GM19397 (cell line): Measurements from ENCODE around the gene CA14.
"Not testable (repeated sequence)": the region's sequence is repeated elsewhere in the genome, so short reads cannot be mapped to it uniquely, and the experiment has no call there.

Experiments
- ATAC-seq: cut with Tn5 transposase; IDR thresholded peaks from one replicate; pipeline ENCODE4 v1.9.1; 2021; ENCODE audit warnings: mild to moderate bottlenecking, moderate library complexity; ENCODE audit not compliant: unreplicated experiment

The CA14 gene

GRCh38 chr1:150235852-150236613 lies 21.5 kb upstream of the CA14 start, which contains the start of gene ANP32E:
TSS of gene ANP32E (minus strand) at chr1:150236112. CDS start at chr1:150235786, 326 bp downstream.
- ATAC-seq, result peak; percentile 82

GRCh38 chr1:150236614-150237100 lies 20.9 kb upstream of the CA14 start:
- no peak for ATAC-seq

- ATAC-seq, result not testable (repeated sequence)
Observed at GRCh38 chr1:150237176-150237575, 20.4 kb upstream of the CA14 start.

DNA sequence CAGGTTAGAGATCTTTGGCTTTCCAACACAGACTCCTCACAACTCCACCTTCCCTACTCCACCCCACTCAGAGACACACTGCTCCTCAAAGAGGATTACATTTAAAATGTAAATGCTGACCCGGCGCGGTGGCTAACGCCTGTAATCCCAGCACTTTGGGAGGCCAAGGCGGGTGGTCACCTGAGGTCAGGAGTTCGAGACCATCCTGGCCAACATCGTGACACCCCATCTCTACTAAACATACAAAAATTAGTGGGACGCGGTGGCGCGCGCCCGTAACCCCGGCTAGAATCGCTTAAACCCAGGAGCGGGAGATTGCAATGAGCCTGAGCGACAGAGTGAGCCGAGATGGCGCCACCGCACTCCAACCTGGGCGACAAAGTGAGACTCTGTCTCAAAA lies 19.8 kb upstream of the CA14 start:
- ATAC-seq, result no peak

GRCh38 chr1:150243003-150243402 lies 14.6 kb upstream of the CA14 start:
- ATAC-seq, result no peak

DNA sequence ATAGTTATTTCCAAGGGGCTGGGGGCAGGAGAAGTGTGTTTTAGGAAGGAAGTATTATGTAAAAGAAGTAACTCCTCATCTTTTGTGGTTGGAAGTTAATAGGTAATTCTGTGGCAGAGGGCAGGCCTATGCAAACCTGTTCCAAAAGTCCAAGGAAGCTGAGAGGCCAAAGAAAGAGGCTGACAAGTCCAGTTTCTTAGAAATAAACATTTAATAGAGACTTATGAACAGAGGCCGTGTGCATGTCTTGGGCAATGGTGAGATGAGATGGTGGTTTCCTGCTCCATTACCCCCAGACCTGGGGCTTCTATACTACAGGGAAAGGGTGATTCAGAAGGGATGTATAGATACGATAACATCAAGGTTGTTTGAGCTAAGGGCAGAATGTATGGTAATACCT lies 7.6 kb upstream of the CA14 start:
- ATAC-seq, result no peak

DNA sequence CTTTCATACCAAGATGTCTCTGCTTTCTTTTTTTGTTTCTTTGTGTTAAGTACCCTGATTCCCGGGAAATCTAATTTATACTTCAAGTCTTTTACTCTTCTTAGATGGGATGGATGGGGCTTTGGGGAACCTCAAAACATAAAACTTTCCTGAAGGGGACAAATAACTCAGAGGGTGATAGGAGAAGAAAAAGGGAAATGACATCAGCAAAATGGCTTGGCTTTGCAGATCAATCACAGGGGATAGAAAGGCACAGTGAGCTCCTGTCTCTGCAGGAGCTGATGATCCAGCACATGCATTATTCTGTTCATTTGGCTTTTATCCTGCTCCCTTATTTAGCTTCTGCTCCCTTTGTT lies 1.4 kb upstream of the CA14 start:
- ATAC-seq, result no peak

DNA sequence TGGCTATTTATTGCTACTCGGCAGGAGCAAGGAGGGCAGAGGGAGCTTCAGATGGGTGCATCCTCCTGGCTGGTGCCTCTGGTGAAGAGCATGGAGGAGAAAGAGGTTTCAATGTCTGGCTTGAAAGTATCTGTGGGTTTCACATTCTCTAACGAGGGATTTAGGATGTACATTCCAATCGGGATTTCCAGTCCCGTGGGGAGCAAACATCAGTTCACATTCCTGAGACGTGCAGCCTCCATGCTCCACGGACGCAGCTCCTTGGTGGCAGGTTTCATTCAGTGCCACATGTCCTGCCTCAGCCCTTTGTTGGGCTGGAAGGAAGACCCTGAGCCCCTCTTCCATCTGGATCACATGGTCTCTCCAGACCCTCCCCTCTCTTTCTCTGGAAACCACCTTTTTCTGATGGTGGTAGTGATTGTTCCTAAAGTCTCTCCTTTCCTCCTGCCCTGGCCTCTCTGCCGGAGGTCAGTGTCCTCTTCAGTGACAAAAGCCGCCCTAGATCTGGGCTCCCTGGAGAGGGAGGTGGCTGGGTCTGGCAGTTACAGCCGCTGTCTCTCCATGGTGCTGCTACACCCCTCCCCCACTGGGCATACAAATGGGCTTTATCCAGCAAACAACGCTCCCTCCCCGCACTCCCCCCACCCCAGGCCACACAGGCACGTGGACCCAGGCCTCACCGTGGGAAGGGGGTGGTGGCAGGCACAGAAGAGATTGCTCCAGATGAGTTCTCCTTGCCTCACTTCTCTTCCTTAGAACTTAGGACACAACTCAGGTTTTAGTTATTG lies 826 bp upstream of the CA14 start:
- no peak for ATAC-seq

- ATAC-seq, result no peak
Observed at GRCh38 chr1:150259217-150259616, 1.6 kb downstream of the CA14 start.

GRCh38 chr1:150259758-150260669 lies 2.4 kb downstream of the CA14 start:
- ATAC-seq, result no peak

DNA sequence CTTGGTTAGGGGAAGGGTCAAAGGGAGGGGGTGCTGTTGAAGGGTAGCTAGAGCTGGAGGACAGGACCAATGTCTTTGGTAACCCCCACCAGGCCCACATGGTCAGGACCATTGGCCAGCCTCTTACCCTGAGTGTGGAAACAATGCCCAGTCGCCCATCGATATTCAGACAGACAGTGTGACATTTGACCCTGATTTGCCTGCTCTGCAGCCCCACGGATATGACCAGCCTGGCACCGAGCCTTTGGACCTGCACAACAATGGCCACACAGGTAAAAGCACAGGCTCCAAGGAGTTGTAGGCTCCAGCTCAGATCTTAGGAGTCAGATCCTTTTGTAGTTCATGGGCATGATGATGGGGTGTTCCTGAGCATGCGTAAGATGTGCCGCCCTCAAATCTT lies 3.8 kb downstream of the CA14 start:
- no peak for ATAC-seq

DNA sequence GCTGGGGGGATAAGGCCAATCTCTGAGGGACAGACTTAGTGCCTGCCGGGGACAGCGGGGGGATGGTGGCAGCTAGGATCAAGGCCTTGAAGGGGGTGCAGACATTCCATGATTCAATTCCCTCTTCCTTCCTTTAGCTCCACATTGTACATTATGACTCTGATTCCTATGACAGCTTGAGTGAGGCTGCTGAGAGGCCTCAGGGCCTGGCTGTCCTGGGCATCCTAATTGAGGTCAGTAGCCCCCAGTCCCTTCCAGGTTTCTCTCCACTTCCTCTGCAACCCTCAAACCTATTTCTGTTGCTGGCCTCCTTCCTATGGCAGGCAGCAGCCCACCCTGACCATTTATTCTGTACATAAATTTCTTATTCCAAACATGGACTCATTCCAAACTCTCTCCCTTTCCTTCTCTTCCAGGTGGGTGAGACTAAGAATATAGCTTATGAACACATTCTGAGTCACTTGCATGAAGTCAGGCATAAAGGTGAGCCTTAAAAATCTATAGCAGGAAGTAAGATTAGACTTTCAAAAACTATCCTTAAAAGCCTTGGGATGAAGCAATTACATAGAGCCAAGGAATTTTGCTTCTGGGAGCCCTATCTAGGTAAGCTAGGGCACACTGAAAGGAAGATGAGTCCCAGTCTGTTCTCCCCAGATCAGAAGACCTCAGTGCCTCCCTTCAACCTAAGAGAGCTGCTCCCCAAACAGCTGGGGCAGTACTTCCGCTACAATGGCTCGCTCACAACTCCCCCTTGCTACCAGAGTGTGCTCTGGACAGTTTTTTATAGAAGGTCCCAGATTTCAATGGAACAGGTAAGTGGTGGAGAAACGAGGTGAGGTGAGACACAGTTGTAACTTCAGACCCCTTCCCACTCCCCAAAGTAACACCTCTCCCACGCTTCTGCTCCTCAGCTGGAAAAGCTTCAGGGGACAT lies 5.1 kb downstream of the CA14 start:
- no peak for ATAC-seq

- ATAC-seq, result no peak
Observed at GRCh38 chr1:150263549-150263948, 6.0 kb downstream of the CA14 start.

DNA sequence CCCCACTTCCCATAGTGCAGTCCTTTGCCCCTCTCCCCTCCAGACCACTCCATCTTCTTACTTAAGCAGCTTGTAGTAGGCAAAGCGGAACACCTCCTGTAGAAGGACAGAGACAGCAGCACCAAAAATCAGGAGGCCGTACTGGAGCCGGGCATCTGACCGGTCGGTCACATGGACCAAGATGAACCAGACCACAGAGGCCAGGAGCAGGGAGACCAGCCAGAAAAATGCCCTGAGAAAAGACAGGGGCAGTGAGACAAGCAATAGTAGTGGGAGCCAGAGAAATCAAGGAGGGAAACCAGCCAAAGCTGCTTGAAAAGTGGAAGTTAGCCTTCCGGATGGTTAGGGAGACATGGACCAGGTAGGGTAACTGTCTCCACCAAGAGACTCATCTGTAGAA lies 10.3 kb downstream of the CA14 start:
- ATAC-seq, result no peak

DNA sequence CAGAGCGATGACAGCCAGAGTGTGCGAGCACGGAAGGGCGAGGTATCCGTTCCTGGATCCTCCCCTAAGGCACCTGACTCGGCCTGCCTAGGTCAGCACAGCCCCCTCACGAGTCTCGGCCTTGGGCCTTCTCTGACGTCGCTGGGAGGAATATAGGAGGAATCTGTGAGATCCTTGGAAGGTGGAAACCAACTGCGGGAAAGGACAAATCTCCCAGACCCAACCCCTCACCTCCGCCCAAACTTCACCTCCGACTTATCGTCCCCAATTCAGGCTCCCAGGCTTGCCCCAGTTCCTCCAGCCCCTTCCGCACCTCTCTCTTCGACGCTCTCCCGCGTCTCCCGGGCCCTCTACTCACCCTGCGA lies 10.7 kb downstream of the CA14 start:
- peak; percentile 14 for ATAC-seq

DNA sequence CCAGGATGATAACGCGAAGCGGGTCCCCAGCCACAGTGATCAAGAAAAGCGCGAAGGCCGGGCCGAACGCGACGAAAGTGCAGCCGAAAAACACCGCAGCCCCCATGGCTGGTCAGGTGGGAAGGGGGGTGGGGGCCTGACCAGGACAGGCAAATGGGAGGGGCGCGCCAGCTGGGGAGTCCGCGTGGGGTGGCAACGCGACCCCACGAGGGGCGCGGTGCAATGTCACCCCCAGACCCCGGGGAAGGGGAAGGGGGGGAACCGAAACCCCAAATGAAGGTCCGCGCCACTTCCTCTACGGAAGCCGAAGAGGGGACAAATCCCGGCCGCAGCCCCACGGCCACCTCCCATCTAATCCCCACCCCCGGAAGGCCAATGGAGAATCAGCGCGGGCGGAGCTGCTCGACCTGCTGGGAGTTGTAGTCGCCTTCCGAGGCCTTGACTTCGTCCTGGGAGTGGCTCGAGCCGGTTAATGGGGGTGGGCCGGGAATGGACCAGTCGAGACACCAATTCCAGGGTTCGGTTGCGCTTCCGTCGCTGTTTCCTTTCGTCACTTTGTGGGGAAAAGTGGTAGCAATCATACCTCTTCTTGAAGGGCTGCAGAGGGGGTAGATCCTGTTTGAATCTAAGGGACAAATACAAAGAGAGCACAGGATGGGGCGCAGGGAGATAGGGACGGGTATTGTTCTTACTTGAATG lies 11.3 kb downstream of the CA14 start, which contains the start of gene APH1A:
Gene APH1A, minus strand, starts transcription at position 312 of the 699 bp plus-strand sequence. Its CDS starts 206 bp downstream, at position 106.
- peak; percentile 89 for ATAC-seq

DNA sequence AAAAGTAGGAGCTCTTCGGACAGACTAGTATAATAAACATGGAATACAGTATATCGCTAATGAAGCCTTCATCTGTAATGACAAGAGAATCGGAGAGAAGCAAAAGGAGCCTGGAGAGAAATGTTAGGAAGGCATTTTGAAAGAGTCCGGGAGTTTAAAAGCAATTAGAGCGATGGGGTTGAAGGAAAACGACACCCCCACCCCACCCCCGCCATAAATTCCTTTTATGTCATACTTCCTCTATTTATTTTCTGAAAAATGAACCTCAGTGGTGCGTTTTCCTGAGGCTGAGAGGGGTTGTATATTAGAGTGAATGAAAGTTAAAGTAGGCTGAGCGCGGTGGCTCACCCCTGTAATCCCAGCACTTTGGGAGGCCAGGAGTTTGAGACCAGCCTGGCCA lies 11.9 kb downstream of the CA14 start:
- ATAC-seq, result no peak

DNA sequence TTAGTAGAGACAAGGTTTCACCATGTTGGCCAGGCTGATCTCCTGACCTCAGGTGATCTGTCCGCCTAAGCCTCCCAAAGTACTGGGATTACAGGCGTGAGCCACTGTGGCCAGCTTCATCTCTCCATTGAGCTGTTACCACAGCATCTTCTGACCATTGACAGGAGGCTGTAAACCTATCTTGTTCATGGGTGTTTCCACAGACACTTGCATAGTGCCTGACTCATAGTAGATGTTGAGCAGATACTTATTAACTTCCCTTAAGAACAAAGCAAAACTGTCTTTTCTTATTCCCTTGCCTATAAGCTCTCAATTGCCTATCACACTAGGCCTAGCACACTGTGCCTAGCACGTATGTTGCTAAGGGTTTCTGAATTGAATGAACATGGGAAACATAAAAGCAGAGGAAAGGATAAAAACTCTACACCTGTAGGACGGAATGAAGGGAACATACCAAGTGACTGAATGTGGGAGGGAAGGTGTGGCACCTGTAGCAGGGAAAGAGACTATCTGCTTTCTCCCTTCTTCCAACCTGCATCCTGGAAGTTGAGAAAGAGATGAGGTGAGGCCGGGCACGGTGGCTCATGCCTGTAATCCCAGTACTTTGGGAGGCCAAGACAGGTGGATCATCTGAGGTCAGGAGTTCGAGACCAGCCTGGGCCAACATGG lies 13.9 kb downstream of the CA14 start:
- ATAC-seq, result no peak

DNA sequence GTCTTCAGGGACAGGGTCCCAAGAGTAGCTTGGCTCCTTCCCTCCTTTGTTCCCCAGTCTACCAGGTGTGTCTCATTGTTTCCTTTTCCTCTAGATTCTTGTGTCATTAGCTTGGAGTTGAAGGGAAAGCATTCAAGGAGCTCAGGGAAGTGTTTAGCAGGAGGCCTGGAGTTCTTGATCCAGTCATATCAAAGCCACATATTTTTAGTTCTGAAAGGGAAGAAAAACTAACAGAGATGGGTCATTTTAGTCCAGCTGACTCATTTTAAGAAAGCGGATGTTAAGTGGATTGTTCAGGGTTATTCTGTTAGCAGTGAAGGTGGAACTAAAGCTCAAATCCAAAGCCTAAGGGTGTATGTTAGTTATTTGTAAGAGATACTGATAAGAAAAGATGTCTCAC lies 15.7 kb downstream of the CA14 start:
- ATAC-seq, result no peak
